Neural cell (in vitro differentiated cells): ENCODE data around the gene TYK2. TPM values are rescaled to one million over a fixed set of nuclear protein-coding genes. Genes with fewer than 3 reads are reported as not detected.

Source experiments
- H2AFZ ChIP-seq: fragments of 200-600, 300-800 bp; sonication (generic), shearing (Covaris generic); 2 replicates; pipeline ENCODE4 v1.6.0; 2014; ENCODE audit warnings: low read depth, mild to moderate bottlenecking, antibody characterized with exemption, low read length, moderate library complexity
- H3F3A ChIP-seq: fragments of 200-600 bp; shearing (Covaris generic); 2 replicates; pipeline ENCODE4 v1.6.1; 2016; ENCODE audit warnings: mild to moderate bottlenecking, moderate library complexity, mixed read lengths, antibody characterized with exemption, low read length; ENCODE audit not compliant: insufficient read depth, poor library complexity, severe bottlenecking
- H3K27ac ChIP-seq: fragments of 200-600, 300-800 bp; sonication (generic), shearing (Covaris generic); 2 replicates; pipeline ENCODE4 v1.5.1; 2014; ENCODE audit warnings: mild to moderate bottlenecking, low read length, moderate library complexity
- H3K27me3 ChIP-seq: fragments of 300-800, 200-600 bp; sonication (generic), shearing (Covaris generic); 2 replicates; pipeline ENCODE4 v1.6.0; 2014; ENCODE audit warnings: mild to moderate bottlenecking, low read depth, low read length, moderate library complexity; ENCODE audit not compliant: insufficient read depth
- H3K36me3 ChIP-seq: fragments of 300-800, 200-600 bp; sonication (generic), shearing (Covaris generic); 2 replicates; pipeline ENCODE4 v1.5.1; 2014; ENCODE audit warnings: mild to moderate bottlenecking, antibody characterized with exemption, low read length, moderate library complexity; ENCODE audit not compliant: insufficient read depth
- H3K4me2 ChIP-seq: fragments of 300-800, 200-600 bp; sonication (generic), shearing (Covaris generic); 2 replicates; pipeline ENCODE4 v1.6.0; 2014; ENCODE audit warnings: mild to moderate bottlenecking, low read length
- H3K4me3 ChIP-seq: fragments of 300-800, 200-600 bp; sonication (generic), shearing (Covaris generic); 2 replicates; pipeline ENCODE4 v1.5.1; 2014; ENCODE audit warnings: mild to moderate bottlenecking, low read length, moderate library complexity
- H3K79me2 ChIP-seq: fragments of 200-600 bp; shearing (Covaris generic); replicated peaks from 2 replicates; pipeline ENCODE4 v1.6.0; 2014; ENCODE audit warnings: mild to moderate bottlenecking, low read length, moderate library complexity; ENCODE audit not compliant: insufficient read depth
- H3K9ac ChIP-seq: fragments of 300-800, 200-600 bp; sonication (generic), shearing (Covaris generic); 2 replicates; pipeline ENCODE4 v1.6.1; 2016; ENCODE audit warnings: mild to moderate bottlenecking, low read length, mixed read lengths
- H3K9me2 ChIP-seq: fragments of 200-600 bp; shearing (Covaris generic); 2 replicates; pipeline ENCODE4 v1.6.1; 2016; ENCODE audit warnings: mild to moderate bottlenecking, low read length, mixed read lengths; ENCODE audit not compliant: insufficient read depth
- H3K9me3 ChIP-seq: fragments of 200-600, 300-800 bp; sonication (generic), shearing (Covaris generic); 2 replicates; pipeline ENCODE4 v1.6.1; 2016; ENCODE audit warnings: mild to moderate bottlenecking, mixed run types, low read length, moderate library complexity, mixed read lengths
- H4K20me1 ChIP-seq: fragments of 200-600 bp; shearing (Covaris generic); 2 replicates; pipeline ENCODE4 v1.6.1; 2016; ENCODE audit warnings: mild to moderate bottlenecking, mixed run types; ENCODE audit not compliant: insufficient read depth
- EP300 ChIP-seq: fragments of 450-650 bp; conservative IDR thresholded peaks from 2 replicates; pipeline ENCODE4 v1.6.1; 2014; ENCODE audit warnings: antibody characterized with exemption, mild to moderate bottlenecking, moderate library complexity; ENCODE audit not compliant: poor library complexity, severe bottlenecking
- EZH2 ChIP-seq: fragments of 200-600, 300-800 bp; shearing (Covaris generic), sonication (generic); IDR thresholded peaks from 2 replicates; pipeline ENCODE4 v1.6.1; 2014; ENCODE audit warnings: antibody characterized with exemption, low read length, borderline replicate concordance, mild to moderate bottlenecking; ENCODE audit not compliant: insufficient read depth, poor library complexity, severe bottlenecking
- MXI1 ChIP-seq: fragments of 450-650 bp; conservative IDR thresholded peaks from 2 replicates; pipeline ENCODE4 v1.6.1; 2014; ENCODE audit warnings: antibody characterized with exemption, mild to moderate bottlenecking; ENCODE audit not compliant: poor library complexity, severe bottlenecking
- POLR2AphosphoS5 ChIP-seq: IDR thresholded peaks from 2 replicates; pipeline ENCODE4 v1.6.1; 2012
- RAD21 ChIP-seq: fragments of 450-650 bp; conservative IDR thresholded peaks from 2 replicates; pipeline ENCODE4 v1.6.1; 2014; ENCODE audit warnings: antibody characterized with exemption, mild to moderate bottlenecking, moderate library complexity
- SMC3 ChIP-seq: fragments of 450-650 bp; conservative IDR thresholded peaks from 2 replicates; pipeline ENCODE4 v1.6.1; 2014; ENCODE audit warnings: antibody characterized with exemption, mild to moderate bottlenecking, moderate library complexity; ENCODE audit not compliant: poor library complexity
- TAF1 ChIP-seq: IDR thresholded peaks from 2 replicates; pipeline ENCODE4 v1.6.1; 2012; ENCODE audit warnings: low read depth
- polyA plus RNA-seq: library from polyadenylated mRNA; depleted of rRNA; stranded (reverse); fragments of >200 nt; gene quantifications from 2 replicates; pipeline ENCODE4 v1.2.3, GENCODE V29; 2014
- TF ChIP-seq, protein P1 (sequence below): IDR thresholded peaks from 2 replicates; pipeline ENCODE4 v1.6.1; 2012; ENCODE audit warnings: borderline replicate concordance
- TF ChIP-seq, protein P2 (sequence below): fragments of 450-650 bp; IDR thresholded peaks from 2 replicates; pipeline ENCODE4 v1.5.1; 2014; ENCODE audit warnings: antibody characterized with exemption, mild to moderate bottlenecking, moderate library complexity; ENCODE audit not compliant: poor library complexity, severe bottlenecking

Gene TYK2
- polyA plus RNA-seq, 1 donor from 2014 or later = 95.8 TPM

DNA sequence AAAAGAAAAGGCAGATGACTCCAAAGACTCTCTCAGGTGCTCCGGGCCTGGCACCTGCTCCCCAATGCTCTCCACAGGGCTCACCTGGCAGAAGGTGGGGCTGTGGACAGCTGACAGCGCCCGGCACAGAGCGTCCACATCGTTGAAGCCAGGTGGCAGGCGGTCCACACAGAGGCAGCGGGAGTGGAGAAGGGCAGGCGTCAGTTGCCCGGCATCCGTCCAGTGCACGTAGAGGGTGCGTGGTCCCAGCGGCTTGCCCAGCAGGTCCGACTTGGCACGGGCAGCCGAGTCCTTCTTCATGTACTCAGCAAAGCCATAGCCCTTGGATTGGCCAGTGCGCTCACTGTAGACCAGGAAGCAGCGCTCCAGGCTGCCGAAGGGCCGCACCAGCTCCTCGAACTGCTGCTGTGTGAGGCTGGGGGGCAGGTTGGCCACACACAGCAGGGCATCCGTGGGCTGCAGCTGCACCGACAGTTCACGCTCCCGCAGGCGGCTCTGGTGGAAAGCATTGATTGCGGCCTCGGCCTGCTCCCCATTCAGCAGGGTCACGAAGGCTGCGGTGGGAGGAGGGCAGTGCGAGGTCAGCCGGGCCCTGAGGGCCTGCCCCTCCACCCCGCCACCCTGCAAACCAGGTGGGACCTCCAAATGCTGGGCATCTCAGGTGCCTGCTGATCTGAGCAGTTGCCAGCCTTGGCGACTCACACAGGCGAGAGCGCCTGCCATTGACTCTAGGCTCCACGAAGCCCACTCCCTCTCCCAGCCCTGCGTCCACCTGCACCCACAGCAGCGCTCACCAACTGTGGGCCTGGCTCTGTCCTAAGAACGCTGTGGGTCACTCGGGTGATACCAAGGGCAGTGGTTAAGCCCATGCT is 51.6 kb downstream of the TYK2 start:
- no peaks in the 10 kb centered on the region for H3K27me3 ChIP-seq
- no peaks in the 10 kb centered on the region for H4K20me1 ChIP-seq
- no peaks in the 10 kb centered on the region for H3K9me2 ChIP-seq
- no peak overlapping the region for H3K27ac ChIP-seq
- no peaks in the 10 kb centered on the region for H3K36me3 ChIP-seq
- TF ChIP-seq, protein P1, sequence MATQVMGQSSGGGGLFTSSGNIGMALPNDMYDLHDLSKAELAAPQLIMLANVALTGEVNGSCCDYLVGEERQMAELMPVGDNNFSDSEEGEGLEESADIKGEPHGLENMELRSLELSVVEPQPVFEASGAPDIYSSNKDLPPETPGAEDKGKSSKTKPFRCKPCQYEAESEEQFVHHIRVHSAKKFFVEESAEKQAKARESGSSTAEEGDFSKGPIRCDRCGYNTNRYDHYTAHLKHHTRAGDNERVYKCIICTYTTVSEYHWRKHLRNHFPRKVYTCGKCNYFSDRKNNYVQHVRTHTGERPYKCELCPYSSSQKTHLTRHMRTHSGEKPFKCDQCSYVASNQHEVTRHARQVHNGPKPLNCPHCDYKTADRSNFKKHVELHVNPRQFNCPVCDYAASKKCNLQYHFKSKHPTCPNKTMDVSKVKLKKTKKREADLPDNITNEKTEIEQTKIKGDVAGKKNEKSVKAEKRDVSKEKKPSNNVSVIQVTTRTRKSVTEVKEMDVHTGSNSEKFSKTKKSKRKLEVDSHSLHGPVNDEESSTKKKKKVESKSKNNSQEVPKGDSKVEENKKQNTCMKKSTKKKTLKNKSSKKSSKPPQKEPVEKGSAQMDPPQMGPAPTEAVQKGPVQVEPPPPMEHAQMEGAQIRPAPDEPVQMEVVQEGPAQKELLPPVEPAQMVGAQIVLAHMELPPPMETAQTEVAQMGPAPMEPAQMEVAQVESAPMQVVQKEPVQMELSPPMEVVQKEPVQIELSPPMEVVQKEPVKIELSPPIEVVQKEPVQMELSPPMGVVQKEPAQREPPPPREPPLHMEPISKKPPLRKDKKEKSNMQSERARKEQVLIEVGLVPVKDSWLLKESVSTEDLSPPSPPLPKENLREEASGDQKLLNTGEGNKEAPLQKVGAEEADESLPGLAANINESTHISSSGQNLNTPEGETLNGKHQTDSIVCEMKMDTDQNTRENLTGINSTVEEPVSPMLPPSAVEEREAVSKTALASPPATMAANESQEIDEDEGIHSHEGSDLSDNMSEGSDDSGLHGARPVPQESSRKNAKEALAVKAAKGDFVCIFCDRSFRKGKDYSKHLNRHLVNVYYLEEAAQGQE = no peak
- TF ChIP-seq TAF1 = no peak
- no peak for TF ChIP-seq EZH2
- TF ChIP-seq POLR2AphosphoS5 = no peak
- TF ChIP-seq RAD21 = no peak
- no peak for TF ChIP-seq SMC3
- TF ChIP-seq EP300 = no peak
- TF ChIP-seq, protein P2, sequence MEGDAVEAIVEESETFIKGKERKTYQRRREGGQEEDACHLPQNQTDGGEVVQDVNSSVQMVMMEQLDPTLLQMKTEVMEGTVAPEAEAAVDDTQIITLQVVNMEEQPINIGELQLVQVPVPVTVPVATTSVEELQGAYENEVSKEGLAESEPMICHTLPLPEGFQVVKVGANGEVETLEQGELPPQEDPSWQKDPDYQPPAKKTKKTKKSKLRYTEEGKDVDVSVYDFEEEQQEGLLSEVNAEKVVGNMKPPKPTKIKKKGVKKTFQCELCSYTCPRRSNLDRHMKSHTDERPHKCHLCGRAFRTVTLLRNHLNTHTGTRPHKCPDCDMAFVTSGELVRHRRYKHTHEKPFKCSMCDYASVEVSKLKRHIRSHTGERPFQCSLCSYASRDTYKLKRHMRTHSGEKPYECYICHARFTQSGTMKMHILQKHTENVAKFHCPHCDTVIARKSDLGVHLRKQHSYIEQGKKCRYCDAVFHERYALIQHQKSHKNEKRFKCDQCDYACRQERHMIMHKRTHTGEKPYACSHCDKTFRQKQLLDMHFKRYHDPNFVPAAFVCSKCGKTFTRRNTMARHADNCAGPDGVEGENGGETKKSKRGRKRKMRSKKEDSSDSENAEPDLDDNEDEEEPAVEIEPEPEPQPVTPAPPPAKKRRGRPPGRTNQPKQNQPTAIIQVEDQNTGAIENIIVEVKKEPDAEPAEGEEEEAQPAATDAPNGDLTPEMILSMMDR = no peak
- no peak for TF ChIP-seq MXI1
- H3K9ac ChIP-seq = no peak overlapping the region
- no peak overlapping the region for H2AFZ ChIP-seq
- H3K79me2 ChIP-seq = peaks cover 22% of the 10 kb centered on the region
- no peak overlapping the region for H3K4me2 ChIP-seq
- H3K9me3 ChIP-seq = no peaks in the 10 kb centered on the region
- no peak overlapping the region for H3K4me3 ChIP-seq
- H3F3A ChIP-seq = no peaks in the 10 kb centered on the region

DNA sequence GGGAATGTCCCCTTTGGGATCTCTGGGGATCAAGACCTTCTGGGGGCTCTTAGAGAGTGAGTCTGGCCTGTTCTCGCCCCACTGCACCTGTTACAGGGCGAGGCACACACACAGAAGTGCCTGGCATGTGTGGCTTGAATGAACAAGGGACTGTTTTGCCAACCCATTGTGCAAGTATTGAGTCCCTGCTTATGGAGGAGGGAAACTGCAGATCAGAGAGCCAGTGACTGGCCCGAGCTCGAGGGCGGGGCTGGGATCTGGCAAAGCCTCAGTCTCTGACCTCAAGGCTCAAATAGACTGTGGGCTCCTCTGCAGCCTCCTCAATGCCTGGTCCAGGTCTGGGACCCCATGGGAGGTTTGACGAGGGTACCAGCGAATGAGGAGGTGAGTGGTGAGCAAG is 52.6 kb downstream of the TYK2 start:
- Histone ChIP-seq H3K36me3 (no peaks in the 10 kb centered on the region), H3K9ac (no peak overlapping the region), H3K79me2 (peaks cover 22% of the 10 kb centered on the region), H4K20me1 (no peaks in the 10 kb centered on the region), H3K4me3 (no peak overlapping the region), H3K9me3 (no peaks in the 10 kb centered on the region), H3K9me2 (no peaks in the 10 kb centered on the region), H2AFZ (no peak overlapping the region), H3F3A (no peaks in the 10 kb centered on the region), H3K27me3 (no peaks in the 10 kb centered on the region), H3K4me2 (no peak overlapping the region), H3K27ac (no peak overlapping the region)
- TF ChIP-seq EZH2 = no peak
- no peak for TF ChIP-seq EP300
- TF ChIP-seq SMC3 = no peak
- TF ChIP-seq RAD21 = no peak
- no peak for TF ChIP-seq TAF1
- TF ChIP-seq POLR2AphosphoS5 = no peak
- TF ChIP-seq, protein P1 = no peak
- TF ChIP-seq, protein P2 = no peak
- no peak for TF ChIP-seq MXI1
